BLaER1 (cell line): ENCODE data around the gene SGCD.

ENCODE experiments used
- H3K27ac ChIP-seq: shearing (Covaris generic); formaldehyde crosslinking; 2 replicates; pipeline ENCODE4 v1.8.1; 2022
- H3K27me3 ChIP-seq: shearing (Covaris generic); formaldehyde crosslinking; 2 replicates; pipeline ENCODE4 v1.8.1; 2022
- H3K36me3 ChIP-seq: shearing (Covaris generic); formaldehyde crosslinking; 2 replicates; pipeline ENCODE4 v1.8.1; 2022
- H3K4me1 ChIP-seq: shearing (Covaris generic); formaldehyde crosslinking; 2 replicates; pipeline ENCODE4 v1.8.1; 2022
- H3K4me2 ChIP-seq: shearing (Covaris generic); formaldehyde crosslinking; 2 replicates; pipeline ENCODE4 v1.8.1; 2022
- H3K4me3 ChIP-seq: shearing (Covaris generic); formaldehyde crosslinking; 2 replicates; pipeline ENCODE4 v1.8.1; 2022
- H3K9ac ChIP-seq: shearing (Covaris generic); formaldehyde crosslinking; 2 replicates; pipeline ENCODE4 v1.8.1; 2022
- H3K9me3 ChIP-seq: shearing (Covaris generic); formaldehyde crosslinking; 2 replicates; pipeline ENCODE4 v1.8.1; 2022
- H4K20me1 ChIP-seq: shearing (Covaris generic); formaldehyde crosslinking; 2 replicates; pipeline ENCODE4 v1.8.1; 2022
- Cebpa-rat ChIP-seq: shearing (Covaris generic); IDR thresholded peaks from 2 replicates; pipeline ENCODE4 v1.8.1; 2022

Gene SGCD

GRCh38 chr5:156330141-156330870 is 3.3 kb downstream of the SGCD start:
- Histone ChIP-seq H3K4me3 (no peak overlapping the region), H3K9ac (no peak overlapping the region), H3K36me3 (no peaks in the 10 kb centered on the region), H3K9me3 (no peaks in the 10 kb centered on the region), H4K20me1 (no peaks in the 10 kb centered on the region), H3K4me1 (no peaks in the 10 kb centered on the region), H3K27ac (no peak overlapping the region), H3K4me2 (no peak overlapping the region), H3K27me3 (no peaks in the 10 kb centered on the region)
- TF ChIP-seq Cebpa-rat: no peak

DNA sequence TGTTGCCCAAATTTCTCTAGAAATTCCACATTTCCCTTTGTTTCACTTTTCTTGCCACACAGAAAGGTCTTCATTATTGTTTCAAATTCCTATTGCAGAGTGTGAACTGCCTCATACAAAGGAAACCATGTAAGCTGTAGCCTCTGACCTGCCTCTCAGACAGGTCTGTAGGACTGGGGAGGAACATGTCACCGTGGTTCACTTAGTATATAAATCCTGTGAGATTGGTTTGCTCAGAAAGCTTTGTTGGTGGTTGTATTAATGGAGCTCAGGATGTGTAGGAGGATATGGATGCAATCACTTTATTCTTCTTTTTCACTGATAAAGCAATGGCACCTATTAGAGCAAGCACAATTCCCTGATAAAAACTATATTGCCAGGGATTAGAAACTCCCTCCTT is 4.2 kb downstream of the SGCD start:
- no peaks in the 10 kb centered on the region for H3K4me1 ChIP-seq
- H3K36me3 ChIP-seq: no peaks in the 10 kb centered on the region
- no peaks in the 10 kb centered on the region for H3K27me3 ChIP-seq
- no peak overlapping the region for H3K27ac ChIP-seq
- no peaks in the 10 kb centered on the region for H4K20me1 ChIP-seq
- no peak overlapping the region for H3K4me2 ChIP-seq
- H3K4me3 ChIP-seq: no peak overlapping the region
- no peaks in the 10 kb centered on the region for H3K9me3 ChIP-seq
- TF ChIP-seq Cebpa-rat: no peak
- no peak overlapping the region for H3K9ac ChIP-seq

DNA sequence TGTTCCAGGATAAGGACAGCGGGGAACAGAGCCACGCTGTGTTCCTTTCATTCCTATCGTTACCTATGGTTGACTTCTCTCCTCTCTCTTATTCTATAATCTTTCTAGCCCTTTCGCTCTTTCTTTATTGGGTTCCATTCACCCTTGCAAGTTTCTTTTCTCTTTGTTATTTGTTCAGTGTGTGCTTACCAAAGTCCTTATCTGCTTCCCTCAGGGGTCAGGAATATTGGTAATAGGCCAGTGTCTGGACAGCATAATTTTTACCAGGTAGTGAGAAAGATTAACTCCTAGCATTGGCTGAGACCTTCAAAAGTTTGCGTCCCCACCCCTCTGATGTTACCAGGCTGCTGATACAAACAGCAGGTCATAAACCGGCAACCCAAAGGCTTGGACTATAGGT is 4.9 kb downstream of the SGCD start:
- no peak for TF ChIP-seq Cebpa-rat
- no peaks in the 10 kb centered on the region for H4K20me1 ChIP-seq

DNA sequence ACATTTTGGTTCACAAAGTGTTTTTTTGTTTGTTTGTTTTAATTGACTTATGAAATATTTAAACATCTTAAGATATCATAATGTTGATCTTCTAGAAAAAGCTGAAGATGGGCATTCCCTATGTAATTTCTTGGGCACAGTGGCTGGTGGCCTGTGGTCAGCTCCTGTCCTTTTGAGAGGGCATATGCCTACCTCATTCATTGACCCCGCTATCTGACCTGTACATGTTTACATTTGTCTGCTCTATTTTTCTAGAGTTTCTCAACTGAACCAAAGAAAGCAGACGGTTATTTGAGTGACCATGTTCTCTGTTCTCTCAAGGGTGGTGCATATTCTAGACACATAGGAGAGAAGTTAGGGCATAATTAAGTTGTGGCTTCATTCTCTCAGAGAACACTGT is 5.3 kb downstream of the SGCD start:
- Histone ChIP-seq H4K20me1 (no peaks in the 10 kb centered on the region), H3K4me1 (no peaks in the 10 kb centered on the region), H3K36me3 (no peaks in the 10 kb centered on the region), H3K9ac (no peak overlapping the region), H3K27ac (no peak overlapping the region), H3K27me3 (no peaks in the 10 kb centered on the region), H3K9me3 (no peaks in the 10 kb centered on the region), H3K4me2 (no peak overlapping the region), H3K4me3 (no peak overlapping the region)
- TF ChIP-seq Cebpa-rat: no peak

More for the DNA sequence above, 4.9 kb downstream of the SGCD start:
- no peaks in the 10 kb centered on the region for H3K4me1 ChIP-seq
- no peak overlapping the region for H3K4me2 ChIP-seq
- H3K36me3 ChIP-seq: no peaks in the 10 kb centered on the region
- no peaks in the 10 kb centered on the region for H3K9me3 ChIP-seq
- H3K9ac ChIP-seq: no peak overlapping the region
- H3K27ac ChIP-seq: no peak overlapping the region
- no peak overlapping the region for H3K4me3 ChIP-seq
- no peaks in the 10 kb centered on the region for H3K27me3 ChIP-seq

GRCh38 chr5:156339139-156339841 is 12.3 kb downstream of the SGCD start:
- Histone ChIP-seq H3K27ac (no peak overlapping the region), H3K4me2 (no peak overlapping the region), H3K4me3 (no peak overlapping the region), H3K36me3 (no peaks in the 10 kb centered on the region), H3K27me3 (no peaks in the 10 kb centered on the region), H3K4me1 (no peaks in the 10 kb centered on the region), H3K9me3 (no peaks in the 10 kb centered on the region), H3K9ac (no peak overlapping the region), H4K20me1 (no peaks in the 10 kb centered on the region)
- no peak for TF ChIP-seq Cebpa-rat

DNA sequence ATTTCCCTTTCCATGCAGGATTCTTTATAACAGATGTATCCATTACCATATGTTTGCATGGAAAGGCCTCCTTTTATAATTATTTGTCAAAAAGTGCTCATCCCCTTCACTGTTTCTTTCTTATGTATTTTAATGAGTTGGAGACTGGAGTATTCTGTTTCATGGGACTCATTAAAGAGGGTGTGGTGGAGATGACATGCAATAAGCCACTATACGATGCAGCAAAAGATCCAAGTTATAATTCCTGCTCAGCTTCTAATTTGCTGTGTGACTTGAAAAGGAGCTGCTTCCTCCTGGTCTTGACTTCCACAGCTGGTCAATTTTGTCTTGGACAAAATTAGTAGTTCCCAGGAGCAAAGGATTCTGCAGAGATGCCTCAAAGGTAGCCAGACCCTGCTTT is 13.9 kb downstream of the SGCD start:
- Histone ChIP-seq H3K9ac (no peak overlapping the region), H3K27me3 (no peaks in the 10 kb centered on the region), H3K9me3 (no peaks in the 10 kb centered on the region), H3K4me1 (no peaks in the 10 kb centered on the region), H3K4me2 (no peak overlapping the region), H4K20me1 (no peaks in the 10 kb centered on the region), H3K4me3 (no peak overlapping the region), H3K27ac (no peak overlapping the region), H3K36me3 (no peaks in the 10 kb centered on the region)
- TF ChIP-seq Cebpa-rat: no peak

- Histone ChIP-seq H3K27ac (no peak overlapping the region), H3K36me3 (no peaks in the 10 kb centered on the region), H3K4me2 (no peak overlapping the region), H3K9ac (no peak overlapping the region), H3K4me3 (no peak overlapping the region), H3K27me3 (no peaks in the 10 kb centered on the region), H3K9me3 (no peaks in the 10 kb centered on the region), H4K20me1 (no peaks in the 10 kb centered on the region), H3K4me1 (0 out of 2 replicates have a peak, but pooled peaks cover 6% of the 10 kb centered on the region)
- no peak for TF ChIP-seq Cebpa-rat
These were observed 23.3 kb downstream of the SGCD start for GRCh38 chr5:156350256-156350655.

DNA sequence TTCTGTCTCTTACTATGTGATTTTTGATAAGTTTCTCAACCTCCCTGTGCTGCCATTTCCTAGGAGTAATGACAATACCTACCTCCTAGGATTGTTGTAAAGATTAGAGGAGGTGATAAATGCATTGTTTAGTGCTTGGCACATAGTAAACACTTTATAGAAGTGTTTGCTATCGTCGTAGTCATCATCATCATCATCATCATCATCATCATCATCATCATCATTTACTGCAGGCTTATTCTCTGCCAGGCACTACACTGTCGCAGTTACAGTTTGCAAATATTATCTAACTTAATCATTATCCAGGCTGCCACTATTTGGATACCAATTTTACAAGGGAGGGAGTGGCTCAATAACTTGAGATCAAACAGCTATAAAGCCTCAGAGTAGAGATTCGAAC is 24.5 kb downstream of the SGCD start:
- Histone ChIP-seq H3K36me3 (no peaks in the 10 kb centered on the region), H3K9ac (no peak overlapping the region), H3K4me2 (no peak overlapping the region), H3K4me1 (0 out of 2 replicates have a peak, but pooled peaks cover 6% of the 10 kb centered on the region), H3K27ac (no peak overlapping the region), H3K27me3 (no peaks in the 10 kb centered on the region), H3K9me3 (no peaks in the 10 kb centered on the region), H3K4me3 (no peak overlapping the region), H4K20me1 (no peaks in the 10 kb centered on the region)
- no peak for TF ChIP-seq Cebpa-rat

DNA sequence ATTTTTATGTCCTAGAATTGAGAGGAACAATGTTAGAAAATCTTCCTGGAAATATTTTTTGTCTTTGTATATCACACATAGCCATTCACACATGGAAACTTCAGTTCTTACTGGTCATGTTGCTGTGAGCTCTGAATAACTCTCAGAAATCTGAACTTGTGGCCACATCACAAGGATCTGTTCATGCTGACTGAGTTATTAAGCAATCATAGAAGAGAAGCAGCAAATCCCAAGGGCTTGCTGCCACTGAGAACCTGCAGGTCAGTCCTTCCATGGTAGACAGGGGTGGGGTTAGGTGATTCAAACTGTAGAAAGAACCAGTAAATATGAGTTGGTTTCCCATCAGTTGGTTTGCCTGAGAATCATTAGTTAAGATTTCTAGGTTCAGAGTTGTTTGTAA is 27.6 kb downstream of the SGCD start:
- Histone ChIP-seq H4K20me1 (no peaks in the 10 kb centered on the region), H3K36me3 (no peaks in the 10 kb centered on the region), H3K4me2 (no peak overlapping the region), H3K27me3 (no peaks in the 10 kb centered on the region), H3K27ac (no peak overlapping the region), H3K4me1 (0 out of 2 replicates have a peak, but pooled peaks cover 6% of the 10 kb centered on the region), H3K9me3 (no peaks in the 10 kb centered on the region), H3K4me3 (no peak overlapping the region), H3K9ac (no peak overlapping the region)
- peak; percentile 52; the same call in 1 of the 2 replicates for TF ChIP-seq Cebpa-rat

DNA sequence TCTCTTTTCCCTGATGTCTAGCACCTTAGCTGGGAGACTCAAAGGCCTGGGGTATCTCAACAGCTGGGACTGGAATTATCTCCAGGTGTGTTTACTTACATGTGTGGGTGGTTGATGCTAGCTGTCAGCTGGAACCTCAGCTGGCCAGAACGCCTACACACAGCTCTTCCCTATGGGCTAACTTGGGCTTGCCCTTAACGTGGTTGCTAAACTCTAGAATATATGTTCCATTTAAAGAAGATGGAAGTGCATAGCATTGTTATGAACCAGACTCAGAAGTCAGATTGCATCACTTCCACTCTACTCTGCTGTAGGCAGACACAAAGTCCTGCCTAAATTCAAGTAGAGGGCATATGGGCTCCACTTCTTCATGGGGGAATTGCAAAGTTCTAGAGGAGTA is 29.3 kb downstream of the SGCD start:
- TF ChIP-seq Cebpa-rat: no peak
- no peaks in the 10 kb centered on the region for H3K36me3 ChIP-seq
- H3K9ac ChIP-seq: no peak overlapping the region
- H3K4me1 ChIP-seq: 0 out of 2 replicates have a peak, but pooled peaks cover 6% of the 10 kb centered on the region
- no peaks in the 10 kb centered on the region for H3K9me3 ChIP-seq
- H3K4me2 ChIP-seq: no peak overlapping the region
- no peak overlapping the region for H3K4me3 ChIP-seq
- no peaks in the 10 kb centered on the region for H4K20me1 ChIP-seq
- H3K27ac ChIP-seq: no peak overlapping the region
- no peaks in the 10 kb centered on the region for H3K27me3 ChIP-seq
